ENCODE measurements around the gene STRBP.

Gene STRBP

DNA sequence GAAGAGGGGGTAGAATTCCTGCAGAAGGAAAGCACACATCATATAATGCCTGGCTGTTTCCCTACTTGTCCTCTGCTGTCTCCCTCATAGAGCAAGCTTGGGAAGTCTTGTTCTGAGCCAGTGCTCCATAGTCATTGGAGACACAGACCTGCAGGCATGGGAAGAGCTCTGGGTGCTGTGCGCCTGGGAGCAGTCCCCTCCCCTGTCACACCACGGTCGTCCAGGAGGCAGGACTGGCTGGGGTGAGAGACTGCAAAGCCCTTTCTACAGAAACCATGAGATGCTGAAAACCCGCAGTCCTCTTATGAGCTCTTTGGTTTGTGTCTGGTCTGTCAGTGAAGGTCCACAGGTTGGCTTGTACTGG is 170.3 kb downstream of the STRBP start:
- H3K27ac ChIP-seq (replicated peaks), result no peak overlapping the region
- no peak overlapping the region for H3K4me3 ChIP-seq (replicated peaks; ENCODE audit: insufficient read depth, low read length)

DNA sequence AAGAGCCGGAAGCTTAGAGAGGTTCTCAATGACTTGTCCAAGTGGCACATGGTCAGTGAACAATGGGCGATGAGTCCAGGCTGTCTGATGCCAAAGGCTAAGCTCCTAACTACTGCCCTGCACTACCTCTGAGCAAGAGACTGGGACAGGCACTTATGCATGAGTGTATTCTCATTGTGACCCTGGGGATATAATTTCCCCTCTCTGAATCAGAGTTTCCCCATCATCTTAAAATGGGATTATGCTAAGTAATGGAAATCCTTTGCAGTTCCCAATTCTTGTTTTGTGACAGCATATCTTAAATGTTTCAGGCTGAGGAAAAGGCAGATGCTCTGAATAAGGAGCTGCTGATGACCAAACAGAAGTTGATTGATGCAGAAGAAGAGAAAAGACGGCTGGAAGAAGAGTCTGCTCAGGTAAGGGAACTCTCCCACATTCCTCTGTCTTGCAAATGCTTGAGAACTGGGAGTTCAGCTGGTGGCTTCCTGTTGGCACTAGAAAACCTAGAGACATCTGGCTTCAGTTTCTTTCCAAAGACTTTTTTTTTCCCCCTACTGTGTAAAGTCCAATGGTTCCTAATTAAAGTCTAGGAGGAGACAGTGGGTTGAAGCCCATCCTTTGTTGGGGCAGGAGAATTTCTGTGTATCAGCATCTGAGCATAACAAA is 170.8 kb downstream of the STRBP start:
- TF ChIP-seq GABPA (IDR thresholded peaks at IDR 0.05; ENCODE audit: low read depth) (no peak), SPI1 (IDR thresholded peaks at IDR 0.05; ENCODE audit: borderline replicate concordance, low read depth) (no peak), REST (IDR thresholded peaks at IDR 0.05; ENCODE audit: insufficient replicate concordance, low read depth) (no peak), CTCF (IDR thresholded peaks at IDR 0.05; ENCODE audit: insufficient read depth, low read length) (no peak), POLR2AphosphoS5 (IDR thresholded peaks at IDR 0.05; ENCODE audit: low read depth) (no peak)
- no peak overlapping the region for H3K27ac ChIP-seq (replicated peaks)
- no peaks in the 10 kb centered on the region for H3K27me3 ChIP-seq (ENCODE audit: insufficient read depth, poor library complexity, severe bottlenecking)
- H3K4me3 ChIP-seq (replicated peaks; ENCODE audit: insufficient read depth, low read length), result no peak overlapping the region
- no peak for DNase-seq (ENCODE audit: low read depth in 1 of 2, low spot score in 1 of 2)

More for the DNA sequence above, 170.3 kb downstream of the STRBP start:
- DNase-seq (ENCODE audit: low read depth in 1 of 2, low spot score in 1 of 2), result no peak
- no peaks in the 10 kb centered on the region for H3K27me3 ChIP-seq (ENCODE audit: insufficient read depth, poor library complexity, severe bottlenecking)
- TF ChIP-seq REST (IDR thresholded peaks at IDR 0.05; ENCODE audit: insufficient replicate concordance, low read depth), result no peak

GRCh38 chr9:123096987-123097386 is 171.4 kb downstream of the STRBP start:
- Histone ChIP-seq H3K27ac (replicated peaks) (no peak overlapping the region), H3K4me3 (replicated peaks; ENCODE audit: insufficient read depth, low read length) (no peak overlapping the region), H3K27me3 (ENCODE audit: insufficient read depth, poor library complexity, severe bottlenecking) (no peaks in the 10 kb centered on the region)
- DNase-seq (ENCODE audit: low read depth in 1 of 2, low spot score in 1 of 2), result no peak
- no peak for TF ChIP-seq POLR2AphosphoS5 (IDR thresholded peaks at IDR 0.05; ENCODE audit: low read depth)
- TF ChIP-seq REST (IDR thresholded peaks at IDR 0.05; ENCODE audit: insufficient replicate concordance, low read depth), result no peak
- TF ChIP-seq SPI1 (IDR thresholded peaks at IDR 0.05; ENCODE audit: borderline replicate concordance, low read depth), result no peak
- no peak for TF ChIP-seq CTCF (IDR thresholded peaks at IDR 0.05; ENCODE audit: insufficient read depth, low read length)
- no peak for TF ChIP-seq GABPA (IDR thresholded peaks at IDR 0.05; ENCODE audit: low read depth)

Measured in HL-60 (cell line).